K562 (cell line): ENCODE data around the gene MAGI2. TPM values are rescaled to one million over a fixed set of nuclear protein-coding genes. Genes with fewer than 3 reads are reported as not detected.

Experiments
- ATAC-seq: fragments of 200-7000 bp; cut with Tn5 transposase; 3 replicates; pipeline ENCODE4 v1.9.1; 2020; ENCODE audit warnings: moderate library complexity
- BruUV-seq: library from RNA; stranded (reverse); fragments of 400-500 nt; replicated peaks from 2 replicates; lab custom pipeline; 2021; lab: Mats Ljungman, UMichigan
- CTCF ChIA-PET: fragments of 300-600 bp; formaldehyde crosslinking; extraction: SDS; loops from one replicate; lab custom pipeline; 2021; ENCODE audit warnings: low intra/inter-chr PET ratio; lab: Yijun Ruan, JAX
- POLR2A ChIA-PET: fragments of 300-600, 350-650 bp; sonication (Branson Sonifier 250); formaldehyde crosslinking; extraction: SDS; loops from one replicate; lab custom pipeline; 2021; ENCODE audit warnings: antibody characterized with exemption, inconsistent platforms; lab: Yijun Ruan, JAX
- DNase-seq, 4 experiments: peaks; one replicate each; pipeline versions ENCODE4 v3.0.0 to v3.0.0-alpha.2; 2011 to 2018; ENCODE audit warnings: low spot score in 3 of 4, mixed read lengths in 3 of 4; ENCODE audit errors: extremely low read depth in 1 of 4
- FAIRE-seq: peaks from 2 replicates; lab custom pipeline; 2011; peaks lifted over from hg19 to GRCh38; lab: Jason Lieb, UNC
- H2AFZ ChIP-seq: 2 replicates; pipeline ENCODE4 v1.6.0; 2011; ENCODE audit warnings: low read depth, low read length, control low read depth, inconsistent platforms
- H3K27ac ChIP-seq: fragments of 200-600 bp; 3 replicates; pipeline ENCODE4 v1.8.0; 2011; ENCODE audit warnings: low read depth, mild to moderate bottlenecking, control low read depth, inconsistent platforms, low read length, moderate library complexity, mixed read lengths; ENCODE audit errors: extremely low read depth
- H3K27me3 ChIP-seq, 2 experiments: fragments of 300-600 bp in 1 of 2; 2 replicates in 1 of 2; 3 replicates in 1 of 2; pipeline versions ENCODE4 v1.6.0 to v1.8.0; 2011; ENCODE audit warnings: inconsistent platforms in 2 of 2, low read length in 2 of 2, mild to moderate bottlenecking in 1 of 2, mixed read lengths in 1 of 2, moderate library complexity in 1 of 2; ENCODE audit not compliant: control insufficient read depth in 2 of 2, insufficient read depth in 2 of 2
- H3K36me3 ChIP-seq: fragments of 300-600 bp; 3 replicates; pipeline ENCODE4 v1.8.0; 2011; ENCODE audit warnings: mild to moderate bottlenecking, low read length, inconsistent platforms; ENCODE audit not compliant: control insufficient read depth, insufficient read depth
- H3K4me1 ChIP-seq, 2 experiments: fragments of 200-600 bp in 1 of 2; replicated peaks in 1 of 2; 2 replicates in 1 of 2; 3 replicates in 1 of 2; pipeline versions ENCODE4 v1.5.1 to v1.8.0; 2011; ENCODE audit warnings: inconsistent platforms in 2 of 2, low read length in 2 of 2, mild to moderate bottlenecking in 1 of 2, mixed read lengths in 1 of 2, moderate library complexity in 1 of 2; ENCODE audit not compliant: control insufficient read depth in 2 of 2, insufficient read depth in 2 of 2
- H3K4me2 ChIP-seq: 2 replicates; pipeline ENCODE4 v1.6.1; 2011; ENCODE audit warnings: low read length, control low read depth, inconsistent platforms, mixed read lengths; ENCODE audit not compliant: insufficient read depth
- H3K4me3 ChIP-seq: fragments of 200-600 bp; sonication (generic), shearing (Covaris generic); 2 replicates; pipeline ENCODE4 v1.5.1; 2016; ENCODE audit warnings: control low read depth, inconsistent platforms
- H3K79me2 ChIP-seq: fragments of 200-600 bp; 3 replicates; pipeline ENCODE4 v1.8.0; 2011; ENCODE audit warnings: low read length, inconsistent platforms; ENCODE audit not compliant: control insufficient read depth, insufficient read depth
- H3K9ac ChIP-seq, 2 experiments: 2 replicates each; pipeline versions ENCODE4 v1.6.0 to v1.6.1; 2011; ENCODE audit warnings: low read depth in 2 of 2, low read length in 2 of 2, control low read depth in 1 of 2, inconsistent platforms in 1 of 2, mild to moderate bottlenecking in 1 of 2, mixed read lengths in 1 of 2; ENCODE audit not compliant: insufficient read depth in 1 of 2
- H3K9me1 ChIP-seq: one replicate; pipeline ENCODE4 v1.6.0; 2011; ENCODE audit warnings: inconsistent platforms, mild to moderate bottlenecking, low read length, moderate library complexity; ENCODE audit not compliant: control insufficient read depth, insufficient read depth
- H3K9me3 ChIP-seq: replicated peaks from 2 replicates; pipeline ENCODE4 v1.5.1; 2011; ENCODE audit warnings: low read depth, low read length, inconsistent platforms; ENCODE audit not compliant: control insufficient read depth, insufficient read depth
- H4K20me1 ChIP-seq: replicated peaks from 2 replicates; pipeline ENCODE4 v1.6.1; 2011; ENCODE audit warnings: low read length, inconsistent platforms, mixed read lengths; ENCODE audit not compliant: control insufficient read depth, insufficient read depth
- BHLHE40 ChIP-seq: IDR thresholded peaks from 2 replicates; pipeline ENCODE4 v1.6.1; 2011; ENCODE audit warnings: low read length, improper control_type of control experiment
- CTBP1 ChIP-seq: fragments of 450-650 bp; IDR thresholded peaks from 2 replicates; pipeline ENCODE4 v1.6.1; 2016; ENCODE audit warnings: borderline replicate concordance
- EP400 ChIP-seq: fragments of 450-650 bp; IDR thresholded peaks from 2 replicates; pipeline ENCODE4 v1.6.1; 2017; ENCODE audit warnings: antibody characterized with exemption, mild to moderate bottlenecking, moderate library complexity
- ESRRA ChIP-seq: fragments of 450-650 bp; IDR thresholded peaks from 2 replicates; pipeline ENCODE4 v1.6.1; 2014; ENCODE audit warnings: low read depth, mild to moderate bottlenecking, moderate library complexity, borderline replicate concordance
- HNRNPH1 ChIP-seq: fragments of 200-400 bp; formaldehyde crosslinking; optimal IDR thresholded peaks from 2 replicates; pipeline ENCODE3; 2017; ENCODE audit warnings: low read depth, mild to moderate bottlenecking, low read length, moderate library complexity
- ZNF146 ChIP-seq: IDR thresholded peaks from one replicate; pipeline ENCODE4 v1.6.1; 2018; ENCODE audit warnings: missing compliant biosample characterization; ENCODE audit not compliant: unreplicated experiment
- WGBS: fragments of 100-300 bp; shearing (Covaris generic); methylation state at CpG from one replicate; pipeline ENCODE4 v1.1.6; 2016; ENCODE audit warnings: low coverage, mixed read lengths; ENCODE audit not compliant: insufficient coverage; ENCODE audit errors: missing lambda C conversion rate; 5-methylcytosine and 5-hydroxymethylcytosine counted together
- in situ Hi-C: fragments of 300-500 bp; cut with MboI; formaldehyde crosslinking; loops from 4 replicates; pipeline ENCODE4 v1.15.0; 2018; ENCODE audit warnings: inconsistent platforms, mixed read lengths
- intact Hi-C: fragments of 100-400 bp; cut with micrococcal nuclease; formaldehyde crosslinking; loops from 2 replicates; pipeline ENCODE4 v1.14.2; 2022
- polyA plus RNA-seq, 8 experiments: library from polyadenylated mRNA; depleted of rRNA in 4 of 8; stranded (reverse) in 5 of 8; unstranded in 3 of 8; fragments of >200 nt; fragmentation: Nextera tagmentation in 2 of 8; fragmentation: Illumina TruSeq in 1 of 8; extraction: Ambion mirVana in 2 of 8; extraction: Trizol in 1 of 8; gene quantifications; 2 replicates each; pipeline versions ENCODE4 v1.2.1 to v1.2.3, GENCODE V29; 2011 to 2014; ENCODE audit warnings: inconsistent platforms in 1 of 8, missing spikeins in 1 of 8
- total RNA-seq, 7 experiments: library from RNA; depleted of rRNA in 6 of 7; stranded (reverse); fragments of >200 nt in 6 of 7; fragmentation: Illumina TruSeq in 2 of 7; extraction: Trizol in 2 of 7; gene quantifications; 2 replicates each; pipeline versions ENCODE4 v1.2.1 to v1.2.3, GENCODE V29; 2011 to 2021; ENCODE audit warnings: low replicate concordance in 1 of 7

Gene MAGI2
- total and polyA plus RNA-seq, 9 of the 15 experiments (the other 6 are each of a cell fraction or from before 2014, with no cell fraction given) = 0.27 to 1.4 (median 0.70) TPM

DNA sequence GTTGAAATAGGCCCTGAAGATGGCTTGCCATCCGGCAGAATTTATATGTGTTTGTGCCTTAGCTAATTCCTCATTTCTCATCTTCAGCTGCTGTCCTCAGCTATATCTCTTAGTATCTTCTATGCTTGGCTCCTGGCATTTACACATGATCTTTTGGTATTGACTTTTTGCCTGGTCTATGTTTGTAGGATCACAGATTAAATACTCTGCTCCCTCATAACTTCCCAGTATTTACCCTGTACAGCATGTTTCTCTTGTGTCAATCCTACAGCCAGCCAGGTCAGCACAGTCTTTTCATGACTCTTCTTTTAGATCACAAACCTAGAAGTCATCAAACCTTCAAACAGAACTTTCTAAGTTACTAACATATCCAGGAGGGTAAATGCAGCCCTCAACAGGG, 743.8 kb downstream of the MAGI2 start:
- no peak for FAIRE-seq
- intact Hi-C loops (no loop called here), in situ Hi-C loops (no loop called here)
- Histone ChIP-seq H3K79me2 (no peaks in the 10 kb centered on the region), H4K20me1 (no peaks in the 10 kb centered on the region), H3K4me3 (no peak overlapping the region), H3K4me1 (no peaks in the 10 kb centered on the region), H3K9ac (no peak overlapping the region), H3K27ac (no peak overlapping the region), H3K36me3 (no peaks in the 10 kb centered on the region), H3K9me1 (no peaks in the 10 kb centered on the region), H3K9me3 (no peaks in the 10 kb centered on the region), H2AFZ (no peak overlapping the region), H3K4me2 (no peak overlapping the region), H3K27me3 (no peaks in the 10 kb centered on the region)
- ChIA-PET CTCF (no interaction called here), POLR2A (interaction anchor here (0.6 kb wide), 1 partner anchor 647 kb away, joined by 3 read pairs; no protein-coding TSS in a partner anchor)
- ATAC-seq = no peak
- TF ChIP-seq EP400 (no peak), HNRNPH1 (no peak), BHLHE40 (no peak), ESRRA (no peak)
- WGBS = 5% methylated on average over 1 of the region's 1 CpG
- no TSS peak for BruUV-seq
- DNase-seq = no peak

DNA sequence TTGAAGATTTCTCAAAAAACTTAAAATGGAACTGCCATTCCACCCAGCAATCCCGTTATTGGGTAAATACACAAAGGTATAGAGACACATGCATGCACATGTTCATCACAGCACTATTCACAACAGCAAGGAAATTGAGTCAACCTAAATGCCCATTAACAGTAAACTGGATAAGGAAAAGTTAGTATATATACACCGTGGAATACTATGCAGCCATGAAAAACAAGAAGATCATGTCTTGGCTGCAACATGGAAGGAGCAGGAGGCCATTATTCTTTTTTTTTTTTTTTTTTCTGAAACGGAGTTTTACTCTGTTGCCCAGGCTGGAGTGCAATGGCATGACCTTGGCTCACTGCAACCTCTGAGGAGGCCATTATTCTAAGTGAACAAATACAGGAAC, 749.0 kb downstream of the MAGI2 start:
- CTCF ChIA-PET = no interaction called here
- no peaks in the 10 kb centered on the region for H3K36me3 ChIP-seq
- H4K20me1 ChIP-seq = no peaks in the 10 kb centered on the region
- no peaks in the 10 kb centered on the region for H3K79me2 ChIP-seq
- H3K9me1 ChIP-seq = no peaks in the 10 kb centered on the region
- H3K4me1 ChIP-seq = no peaks in the 10 kb centered on the region
- POLR2A ChIA-PET = no interaction called here
- no peaks in the 10 kb centered on the region for H3K9me3 ChIP-seq
- ATAC-seq (no peak), DNase-seq (no peak), FAIRE-seq (no peak)
- no peak overlapping the region for H3K9ac ChIP-seq
- no peaks in the 10 kb centered on the region for H3K27me3 ChIP-seq
- no peak overlapping the region for H3K4me2 ChIP-seq
- TF ChIP-seq CTBP1 (no peak), ZNF146 (CRISPR knock-in tag) (peak; percentile 52)
- intact Hi-C loops = no loop called here
- no peak overlapping the region for H3K4me3 ChIP-seq
- in situ Hi-C loops = no loop called here
- no peak overlapping the region for H3K27ac ChIP-seq
- BruUV-seq = no TSS peak
- no peak overlapping the region for H2AFZ ChIP-seq
- 0% methylated on average over 2 of the region's 3 CpGs for WGBS
